Activated naive CD4-positive, alpha-beta T cell treated with anti-CD3 and anti-CD28 coated beads, Interleukin-2, amount 10 ng/mL, durations not matched to agents 7 days and 5 days (primary cell): ENCODE data around the gene POLE3.

Experiments
- CTCF ChIA-PET: fragments of 350-600 bp; sonication (Branson Sonifier 250); formaldehyde crosslinking; loops from one replicate; lab custom pipeline; 2021; ENCODE audit warnings: antibody characterized with exemption; lab: Charles Lee
- DNase-seq: peaks from one replicate; pipeline ENCODE4 v3.0.0-alpha.2; 2020
- H3K27ac Mint-ChIP-seq: one replicate; pipeline ENCODE4 v1.8.0; 2021; ENCODE audit warnings: mild to moderate bottlenecking, moderate library complexity, mixed read lengths
- H3K27me3 Mint-ChIP-seq: one replicate; pipeline ENCODE4 v1.8.0; 2021; ENCODE audit warnings: mild to moderate bottlenecking, mixed read lengths
- H3K36me3 Mint-ChIP-seq: one replicate; pipeline ENCODE4 v1.8.0; 2021; ENCODE audit warnings: mixed read lengths
- H3K4me1 Mint-ChIP-seq: one replicate; pipeline ENCODE4 v1.8.0; 2021; ENCODE audit warnings: mixed read lengths
- H3K4me3 Mint-ChIP-seq: one replicate; pipeline ENCODE4 v1.8.0; 2021; ENCODE audit warnings: mild to moderate bottlenecking, moderate library complexity, mixed read lengths
- H3K9me3 Mint-ChIP-seq: one replicate; pipeline ENCODE4 v1.8.0; 2021; ENCODE audit warnings: mixed read lengths

The POLE3 gene

DNA sequence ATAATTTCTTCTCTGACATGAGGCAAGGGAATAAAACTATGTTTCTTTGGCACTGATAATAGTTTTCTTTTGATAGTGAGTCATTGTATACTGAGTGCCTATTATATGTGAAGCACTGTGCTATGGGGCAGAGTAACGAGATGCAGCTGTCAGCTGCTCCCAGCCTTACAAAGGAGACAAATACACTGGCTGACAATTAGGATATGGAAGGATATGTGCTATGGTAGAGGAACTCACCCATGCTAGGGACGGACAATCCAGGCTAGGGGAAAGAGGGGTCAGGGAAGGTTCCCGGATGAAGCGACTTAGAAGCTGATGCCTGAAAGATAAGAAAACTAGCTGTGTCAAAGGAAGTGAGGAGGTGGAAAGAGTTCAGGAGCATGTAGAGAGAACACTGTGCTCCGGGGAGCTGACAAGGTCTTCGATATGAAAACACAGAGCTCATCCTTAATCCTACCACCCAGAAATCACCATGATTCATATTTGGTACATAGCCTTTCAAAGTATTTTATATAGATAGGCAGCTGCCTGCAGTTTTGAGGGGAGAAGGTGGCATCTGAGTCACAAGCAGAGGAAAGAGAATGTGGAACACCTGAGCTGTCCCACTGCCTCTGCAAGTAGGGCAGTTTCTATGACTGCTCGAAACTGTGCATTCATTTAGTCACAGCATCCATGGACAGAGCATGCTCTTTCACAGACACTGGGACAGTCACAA, 49.0 kb downstream of the POLE3 start:
- no peak for DNase-seq
- Mint-ChIP-seq H3K27ac (no peak overlapping the region), H3K36me3 (no peaks in the 10 kb centered on the region)

DNA sequence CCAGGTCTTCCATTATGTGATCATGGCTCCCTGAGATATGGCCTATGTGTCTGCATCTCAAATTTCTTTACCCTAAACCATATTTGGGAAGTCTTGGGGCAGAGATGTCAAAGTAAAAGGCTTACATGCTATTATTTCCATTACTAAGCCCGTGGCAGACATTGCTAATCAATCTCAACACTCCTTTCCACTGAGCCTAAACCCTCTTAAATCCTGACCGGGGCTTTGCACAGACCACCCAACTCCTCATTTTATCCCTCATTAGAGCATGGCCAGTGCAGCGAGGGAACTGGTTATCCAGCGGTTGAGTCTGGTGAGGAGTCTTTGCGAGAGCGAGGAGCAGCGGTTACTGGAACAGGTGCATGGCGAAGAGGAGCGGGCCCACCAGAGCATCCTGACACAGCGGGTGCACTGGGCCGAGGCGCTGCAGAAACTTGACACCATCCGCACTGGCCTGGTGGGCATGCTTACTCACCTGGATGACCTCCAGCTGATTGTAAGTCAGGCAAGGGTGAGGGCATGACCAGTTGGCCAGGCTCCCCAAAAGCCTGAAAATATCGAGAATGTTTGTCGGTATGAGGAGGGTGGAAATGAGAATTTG, 50.1 kb downstream of the POLE3 start:
- Mint-ChIP-seq H3K36me3 (no peaks in the 10 kb centered on the region), H3K27me3 (no peaks in the 10 kb centered on the region), H3K4me3 (no peak overlapping the region), H3K9me3 (no peaks in the 10 kb centered on the region), H3K4me1 (no peaks in the 10 kb centered on the region), H3K27ac (no peak overlapping the region)
- CTCF ChIA-PET = interaction anchor here (0.8 kb wide), 1 partner anchor 46 kb away, joined by 3 read pairs; no protein-coding TSS in a partner anchor
- DNase-seq = no peak

More for the DNA sequence above, 49.0 kb downstream of the POLE3 start:
- peaks cover 3% of the 10 kb centered on the region for H3K27me3 Mint-ChIP-seq
- H3K9me3 Mint-ChIP-seq = no peaks in the 10 kb centered on the region
- no peaks in the 10 kb centered on the region for H3K4me1 Mint-ChIP-seq
- CTCF ChIA-PET = interaction anchor here (0.8 to 1.0 kb wide), 2 partner anchors 11 to 45 kb away, joined by 3 read pairs; no protein-coding TSS in a partner anchor
- H3K4me3 Mint-ChIP-seq = no peak overlapping the region

DNA sequence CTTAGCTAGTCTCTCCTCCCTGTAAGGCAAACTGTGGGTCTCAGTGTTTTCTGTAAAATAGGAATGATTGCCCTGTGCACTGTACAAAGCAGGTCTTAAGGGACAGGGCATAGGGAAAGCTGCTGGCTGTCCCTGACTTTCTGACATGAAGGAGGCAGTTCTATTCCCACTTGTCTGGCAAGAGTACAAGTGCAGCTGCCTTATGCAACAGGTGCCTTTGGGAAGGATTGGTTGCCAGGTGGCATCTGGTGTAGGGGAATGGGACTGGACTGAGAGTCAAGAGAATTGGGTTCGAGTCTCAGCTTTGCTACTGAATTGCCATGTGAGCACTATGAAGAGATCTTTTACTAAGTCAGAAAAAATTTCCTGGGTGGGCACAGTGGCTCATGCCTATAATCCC, 51.1 kb downstream of the POLE3 start:
- H3K27ac Mint-ChIP-seq = no peak overlapping the region
- H3K4me3 Mint-ChIP-seq = no peak overlapping the region
- no peaks in the 10 kb centered on the region for H3K27me3 Mint-ChIP-seq
- no peak for DNase-seq
- CTCF ChIA-PET = interaction anchor here (0.6 kb wide), 1 partner anchor 48 kb away, joined by 3 read pairs; no protein-coding TSS in a partner anchor
- no peaks in the 10 kb centered on the region for H3K36me3 Mint-ChIP-seq
- H3K9me3 Mint-ChIP-seq = no peaks in the 10 kb centered on the region
- no peaks in the 10 kb centered on the region for H3K4me1 Mint-ChIP-seq
